Stimulated activated CD4-positive, alpha-beta T cell treated with anti-CD3 and anti-CD28 coated beads, Interleukin-15, amount 100 ng/mL, for 48 hours (primary cell): ENCODE results near the gene KCTD16.

Source experiments
- DNase-seq, 2 donors: peaks; one replicate each; pipeline ENCODE4 v3.0.0-alpha.2; 2020; ENCODE audit warnings: low read depth in 2 of 2

KCTD16 gene

GRCh38 chr5:144403817-144404420 lies 233.2 kb downstream of the KCTD16 start:
- DNase-seq: no peak

DNA sequence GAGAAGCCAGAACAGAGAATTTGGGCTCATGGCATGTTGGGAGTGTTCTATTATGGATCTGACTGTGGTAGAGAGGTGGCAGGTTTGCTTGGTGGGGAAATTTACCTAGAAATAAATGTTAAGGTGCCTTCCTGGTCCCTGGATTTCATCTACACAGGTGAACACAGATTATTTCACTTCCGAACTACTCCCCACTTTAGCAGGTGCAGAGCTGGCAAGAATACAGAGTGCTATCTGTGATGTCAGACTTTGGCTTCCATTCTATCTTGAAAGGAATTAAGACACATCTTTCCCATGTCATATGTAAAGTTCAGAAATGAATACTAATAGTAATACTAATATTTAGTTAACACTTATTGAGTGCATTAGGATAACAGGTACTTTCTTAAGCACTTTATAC lies 234.0 kb downstream of the KCTD16 start:
- DNase-seq: no peak

DNA sequence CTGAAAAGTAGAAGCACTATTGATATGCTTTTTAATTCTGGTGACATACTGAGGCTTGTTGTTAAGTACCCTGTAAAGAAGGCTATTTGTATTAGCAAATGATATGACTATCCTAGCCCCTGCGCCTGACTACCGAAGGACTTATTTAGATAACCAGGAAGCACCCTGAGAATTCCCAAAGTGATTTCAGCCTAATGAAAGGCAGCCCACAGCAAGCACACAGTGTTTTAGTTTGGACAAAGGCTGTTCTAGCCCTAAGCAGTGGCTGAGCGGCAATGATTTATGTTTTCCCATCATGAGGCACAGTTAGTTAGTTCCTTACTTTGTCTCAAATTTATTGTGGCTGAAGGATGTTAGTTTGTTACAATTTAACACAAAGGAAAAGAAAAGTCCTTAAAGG lies 235.3 kb downstream of the KCTD16 start:
- no peak for DNase-seq

- no peak for DNase-seq
Measured at GRCh38 chr5:144406442-144406841, 235.8 kb downstream of the KCTD16 start.

- DNase-seq: no peak
Measured at GRCh38 chr5:144414202-144415029, 243.7 kb downstream of the KCTD16 start.

DNA sequence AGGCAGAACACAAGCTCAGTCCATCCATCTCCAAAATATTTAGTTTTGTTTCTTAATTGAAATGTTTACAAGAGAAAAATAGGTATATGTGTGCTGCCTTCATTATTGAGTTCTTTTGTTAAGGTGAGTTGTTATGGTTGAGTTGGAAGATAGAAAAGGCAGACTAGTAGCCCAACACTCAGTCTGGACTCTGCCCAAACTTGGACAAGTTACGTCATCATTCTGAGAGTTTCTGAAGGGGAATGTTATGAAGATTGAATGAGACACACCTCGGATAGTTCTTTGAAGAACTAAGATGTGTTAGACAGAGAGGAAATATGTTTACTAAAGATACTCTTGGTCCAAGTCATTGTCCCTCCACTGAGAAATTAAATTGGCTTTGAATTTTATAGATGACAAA lies 245.5 kb downstream of the KCTD16 start:
- DNase-seq: no peak

DNA sequence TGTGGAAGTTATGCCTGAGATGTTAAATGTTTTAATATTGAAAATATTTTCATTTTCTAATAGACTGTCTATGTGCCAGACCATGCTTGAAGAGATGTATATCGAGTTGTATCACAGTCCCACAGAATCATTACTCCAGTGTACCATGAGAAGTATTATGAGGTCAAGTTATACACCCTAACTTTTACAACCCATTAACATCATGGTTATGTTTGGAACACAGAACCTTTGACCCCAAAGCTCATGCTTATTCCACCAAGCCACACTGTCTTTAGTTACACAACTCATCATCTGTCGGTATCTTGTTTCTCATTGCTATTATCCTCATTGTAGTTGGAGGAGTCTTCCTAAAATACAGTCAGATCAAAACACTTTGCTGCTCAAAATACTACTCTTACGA lies 248.0 kb downstream of the KCTD16 start:
- DNase-seq: no peak

GRCh38 chr5:144421411-144421810 lies 250.7 kb downstream of the KCTD16 start:
- no peak for DNase-seq

- no peak for DNase-seq
Measured at GRCh38 chr5:144422018-144422727, 251.5 kb downstream of the KCTD16 start.

GRCh38 chr5:144427866-144428265 lies 257.2 kb downstream of the KCTD16 start:
- no peak for DNase-seq

GRCh38 chr5:144428326-144428725 lies 257.7 kb downstream of the KCTD16 start:
- no peak for DNase-seq

DNA sequence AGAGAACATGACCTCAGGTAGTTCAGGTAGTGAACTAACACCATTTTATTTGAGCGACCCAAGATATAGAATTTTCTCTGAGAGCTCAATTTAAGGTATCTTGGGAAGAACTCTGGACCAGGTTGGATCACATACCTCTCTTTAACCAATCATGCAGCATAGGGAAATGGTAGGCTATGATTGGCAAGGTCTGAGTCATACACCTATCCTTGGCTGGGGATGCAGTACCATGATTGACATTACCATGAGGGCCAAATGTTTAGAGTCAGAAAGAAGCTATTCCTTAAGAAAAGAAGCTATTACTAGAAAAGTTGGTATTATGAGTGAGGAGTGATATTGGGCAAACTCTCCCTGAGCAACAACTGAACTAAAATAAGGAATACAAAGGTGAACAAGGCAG lies 258.7 kb downstream of the KCTD16 start:
- DNase-seq: no peak

DNA sequence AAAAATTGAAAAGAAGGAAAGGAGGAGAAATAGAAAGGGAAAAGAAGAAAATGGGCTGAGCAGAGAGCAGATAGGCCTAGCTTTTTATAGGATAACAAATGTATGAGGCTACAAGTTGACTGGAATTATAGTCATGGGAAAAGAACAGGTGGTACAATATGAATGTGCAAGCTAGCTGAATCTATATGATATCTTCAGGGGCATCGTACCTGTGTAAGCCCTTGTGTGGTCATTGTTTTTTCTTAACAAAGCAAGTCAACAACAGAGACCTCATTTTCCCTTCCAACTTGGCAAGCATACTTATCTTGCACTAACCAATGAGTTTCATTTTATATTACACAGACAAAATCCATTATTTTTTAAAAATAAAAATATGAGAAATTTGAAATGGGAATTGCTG lies 259.2 kb downstream of the KCTD16 start:
- no peak for DNase-seq

DNA sequence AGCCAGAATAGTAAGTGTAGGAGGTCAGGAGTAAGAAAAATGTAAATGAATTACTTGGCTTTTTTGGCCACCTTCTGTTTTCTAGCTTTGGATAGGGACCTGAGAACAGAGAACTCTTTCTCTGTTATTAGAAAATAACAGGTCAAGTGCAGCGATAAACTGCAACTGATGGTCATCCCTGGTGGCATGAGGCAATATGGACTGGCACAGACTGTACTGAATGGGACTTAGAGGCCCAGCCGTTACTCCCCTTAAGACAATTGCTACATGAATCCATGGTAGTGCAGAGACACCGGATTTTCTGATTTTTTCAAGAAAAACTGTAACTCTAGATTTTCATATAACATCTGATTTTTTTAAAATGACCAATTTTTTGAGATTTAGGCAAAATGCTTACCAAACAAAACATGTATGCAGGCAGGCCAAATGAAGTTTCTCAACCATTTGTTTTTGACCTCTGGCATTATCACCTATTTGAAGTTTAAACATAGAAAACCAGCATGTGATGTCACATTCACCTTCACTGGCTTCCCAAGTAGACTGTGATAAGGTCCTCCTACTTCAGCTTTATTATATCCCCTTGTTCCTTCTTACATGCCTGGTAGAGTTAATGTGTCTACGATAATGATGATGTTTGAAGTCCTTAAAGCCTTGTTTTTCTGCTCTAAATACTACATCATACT lies 262.6 kb downstream of the KCTD16 start:
- no peak for DNase-seq

DNA sequence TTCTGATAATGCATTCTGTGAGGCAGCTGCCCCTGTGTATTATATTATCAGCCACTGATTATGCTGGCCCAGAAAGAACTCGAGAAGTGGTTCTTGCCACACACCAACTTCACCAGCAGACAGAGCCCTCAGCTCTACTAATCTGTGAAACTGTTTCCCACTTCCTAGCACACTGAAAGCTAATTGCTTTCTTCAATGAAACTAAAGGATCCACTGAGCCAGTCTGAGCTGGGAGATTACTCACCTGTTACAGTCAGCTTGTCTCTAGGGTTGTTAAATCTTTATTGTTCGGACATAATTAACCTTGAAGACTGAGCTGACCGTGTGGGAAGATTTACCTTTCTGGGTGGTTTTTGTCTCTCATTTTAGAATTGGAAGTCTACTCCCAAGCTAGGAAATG lies 263.2 kb downstream of the KCTD16 start:
- no peak for DNase-seq

- DNase-seq: no peak
Measured at GRCh38 chr5:144436007-144436406, 265.3 kb downstream of the KCTD16 start.

GRCh38 chr5:144438237-144438636 lies 267.6 kb downstream of the KCTD16 start:
- DNase-seq: no peak

- DNase-seq: no peak
Measured at GRCh38 chr5:144448457-144448856, 277.8 kb downstream of the KCTD16 start.

- no peak for DNase-seq
Measured at GRCh38 chr5:144451187-144451973, 280.7 kb downstream of the KCTD16 start.

- DNase-seq: no peak
Measured at GRCh38 chr5:144453753-144454152, 283.1 kb downstream of the KCTD16 start.

DNA sequence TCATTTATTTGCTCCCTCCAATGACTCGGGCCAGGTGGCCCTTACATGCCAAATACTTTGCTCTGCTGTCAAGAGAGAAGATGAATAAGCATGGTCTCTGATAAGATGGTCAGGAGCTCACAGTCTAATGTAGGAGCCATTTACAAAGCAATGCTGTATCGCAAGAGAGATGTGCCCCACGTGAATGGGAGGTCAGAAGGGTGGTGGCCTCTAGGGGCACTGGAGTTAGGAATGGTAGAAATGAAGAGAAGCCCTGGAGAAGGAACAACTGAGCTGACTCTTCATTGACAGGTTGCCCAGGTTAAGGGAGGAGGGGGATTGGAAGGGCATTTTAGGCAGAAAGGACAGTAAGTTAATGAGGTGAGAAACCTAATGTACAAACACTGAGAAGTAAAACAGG lies 286.5 kb downstream of the KCTD16 start:
- DNase-seq: no peak

- no peak for DNase-seq
Measured at GRCh38 chr5:144458216-144458615, 287.5 kb downstream of the KCTD16 start.
